Testis (tissue), 3 donors: Measurements from ENCODE around the gene GPATCH2L. TPM values are rescaled to one million over a fixed set of nuclear protein-coding genes. Genes with fewer than 3 reads are reported as not detected.

Experiments used
- DNase-seq: peaks from one replicate; pipeline ENCODE4 v3.0.0-alpha.2; 2019
- H3K27ac ChIP-seq, 2 donors: fragments of 200-600 bp; sonication (generic); one replicate each; pipeline ENCODE4 v1.5.1; 2019
- H3K27me3 ChIP-seq: fragments of 200-600 bp; sonication (generic); one replicate; pipeline ENCODE4 v1.5.1; 2019
- H3K36me3 ChIP-seq: fragments of 200-600 bp; sonication (generic); one replicate; pipeline ENCODE4 v1.5.1; 2017; ENCODE audit warnings: low read depth; ENCODE audit errors: missing control alignments
- H3K4me1 ChIP-seq: fragments of 200-600 bp; sonication (generic); one replicate; pipeline ENCODE4 v1.5.1; 2019
- H3K4me3 ChIP-seq, 2 donors: fragments of 200-600 bp; sonication (generic); one replicate each; pipeline ENCODE4 v1.5.1; 2017 to 2019
- H3K9me3 ChIP-seq: fragments of 200-600 bp; sonication (generic); one replicate; pipeline ENCODE4 v1.5.1; 2017
- POLR2A ChIP-seq: fragments of 450-650 bp; IDR thresholded peaks from one replicate; pipeline ENCODE4 v1.6.1; 2017; ENCODE audit warnings: antibody characterized with exemption, mild to moderate bottlenecking, moderate library complexity
- WGBS, 2 donors: methylation state at CpG; one replicate each; pipeline ENCODE4 v1.1.5; 2018; 5-methylcytosine and 5-hydroxymethylcytosine counted together
- intact Hi-C: fragments of 100-400 bp; cut with DNase I; formaldehyde crosslinking; loops from one replicate; pipeline ENCODE4 v1.15.1; 2023; ENCODE audit warnings: low total_unique reads
- polyA plus RNA-seq: library from polyadenylated mRNA; stranded (reverse); fragments of 350-450 nt; fragmentation: Illumina TruSeq; extraction: RNeasy Lipid Tissue Mini Kit (QIAGEN cat#74804); gene quantifications from one replicate; pipeline ENCODE4 v1.2.3, GENCODE V29; 2014; ENCODE audit warnings: low read depth, low replicate concordance; ENCODE audit not compliant: insufficient read depth
- total RNA-seq, 2 donors: library from RNA; depleted of rRNA; stranded (reverse); fragments of >200 nt; gene quantifications; one replicate each; pipeline ENCODE4 v1.2.3, GENCODE V29; 2016
- TF ChIP-seq, protein P1 (sequence below), 3 experiments: fragments of 450-650 bp in 2 of 3; fragments of 200-600 bp in 1 of 3; sonication (generic) in 1 of 3; IDR thresholded peaks; one replicate each; pipeline ENCODE4 v1.5.1; 2016 to 2019; ENCODE audit warnings: antibody characterized with exemption in 3 of 3, mild to moderate bottlenecking in 2 of 3, moderate library complexity in 1 of 3

The GPATCH2L gene
- total and polyA plus RNA-seq, 3 donors from 2014 or later, result 39.9 to 87.2 (median 74.5) TPM

GRCh38 chr14:76112889-76113624, 38.7 kb upstream of the GPATCH2L start:
- intact Hi-C loops, result no loop called here
- H3K4me1 ChIP-seq, result no peaks in the 10 kb centered on the region
- H3K9me3 ChIP-seq, result no peaks in the 10 kb centered on the region
- H3K27ac ChIP-seq, result no peak overlapping the region
- WGBS, 2 donors, result 75 to 79% methylated on average over 17 to 22 of the region's 22 CpGs
- H3K4me3 ChIP-seq, result no peak overlapping the region
- DNase-seq, result no peak
- no peaks in the 10 kb centered on the region for H3K36me3 ChIP-seq
- TF ChIP-seq, protein P1, sequence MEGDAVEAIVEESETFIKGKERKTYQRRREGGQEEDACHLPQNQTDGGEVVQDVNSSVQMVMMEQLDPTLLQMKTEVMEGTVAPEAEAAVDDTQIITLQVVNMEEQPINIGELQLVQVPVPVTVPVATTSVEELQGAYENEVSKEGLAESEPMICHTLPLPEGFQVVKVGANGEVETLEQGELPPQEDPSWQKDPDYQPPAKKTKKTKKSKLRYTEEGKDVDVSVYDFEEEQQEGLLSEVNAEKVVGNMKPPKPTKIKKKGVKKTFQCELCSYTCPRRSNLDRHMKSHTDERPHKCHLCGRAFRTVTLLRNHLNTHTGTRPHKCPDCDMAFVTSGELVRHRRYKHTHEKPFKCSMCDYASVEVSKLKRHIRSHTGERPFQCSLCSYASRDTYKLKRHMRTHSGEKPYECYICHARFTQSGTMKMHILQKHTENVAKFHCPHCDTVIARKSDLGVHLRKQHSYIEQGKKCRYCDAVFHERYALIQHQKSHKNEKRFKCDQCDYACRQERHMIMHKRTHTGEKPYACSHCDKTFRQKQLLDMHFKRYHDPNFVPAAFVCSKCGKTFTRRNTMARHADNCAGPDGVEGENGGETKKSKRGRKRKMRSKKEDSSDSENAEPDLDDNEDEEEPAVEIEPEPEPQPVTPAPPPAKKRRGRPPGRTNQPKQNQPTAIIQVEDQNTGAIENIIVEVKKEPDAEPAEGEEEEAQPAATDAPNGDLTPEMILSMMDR (IDR thresholded peaks at IDR 0.05), result no peak
- TF ChIP-seq POLR2A, result no peak
- H3K27me3 ChIP-seq, result no peaks in the 10 kb centered on the region

DNA sequence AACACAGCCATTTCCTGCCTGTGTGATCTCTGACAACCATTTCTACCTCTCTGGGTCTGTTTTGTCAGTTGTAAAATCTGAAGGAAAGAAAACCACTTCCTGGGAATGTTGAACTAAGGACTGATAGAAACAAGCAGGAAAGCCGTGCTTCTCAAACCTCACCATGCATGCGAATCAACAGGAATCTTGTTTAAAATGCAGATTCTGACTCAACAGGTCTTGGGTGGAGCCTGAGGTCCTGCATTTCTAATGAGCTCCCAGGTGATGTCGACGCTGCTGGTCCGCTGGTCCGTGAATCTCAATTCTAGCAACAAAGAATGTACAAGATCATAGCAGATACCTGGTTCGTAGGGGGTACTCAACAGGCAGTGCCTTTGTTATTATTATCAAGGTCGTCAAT, 38.0 kb upstream of the GPATCH2L start:
- Histone ChIP-seq H3K36me3 (no peaks in the 10 kb centered on the region), H3K27me3 (no peaks in the 10 kb centered on the region), H3K4me3 (no peak overlapping the region), H3K4me1 (no peaks in the 10 kb centered on the region), H3K27ac (no peak overlapping the region), H3K9me3 (no peaks in the 10 kb centered on the region)
- WGBS, 2 donors, result 71 to 82% methylated on average over 8 of the region's 8 CpGs
- DNase-seq, result no peak
- intact Hi-C loops, result no loop called here
- TF ChIP-seq, protein P1 (IDR thresholded peaks at IDR 0.05), result no peak

DNA sequence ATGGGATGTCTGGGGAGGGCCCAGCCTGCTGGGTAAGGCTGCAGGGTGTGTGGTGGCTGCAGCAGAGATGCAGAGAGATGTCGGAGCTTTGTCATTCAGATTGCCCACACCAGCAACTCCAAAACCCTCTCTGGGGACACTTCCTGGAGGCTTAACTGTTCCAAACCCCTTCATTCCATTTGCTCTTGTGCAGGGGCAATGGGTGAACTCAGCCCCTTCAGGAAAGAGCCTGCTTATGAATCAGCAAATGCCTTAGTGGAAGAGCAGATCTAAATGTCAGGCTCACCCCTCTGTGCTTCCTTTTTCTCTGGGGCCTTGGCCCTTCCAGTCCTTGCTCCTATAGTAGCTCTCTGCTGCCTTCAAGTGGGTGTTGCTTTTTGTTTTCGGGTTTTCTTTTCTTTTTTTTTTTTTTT, 36.7 kb upstream of the GPATCH2L start:
- Histone ChIP-seq H3K4me3 (no peak overlapping the region), H3K36me3 (no peaks in the 10 kb centered on the region), H3K27me3 (no peaks in the 10 kb centered on the region), H3K27ac (no peak overlapping the region), H3K9me3 (no peaks in the 10 kb centered on the region), H3K4me1 (no peaks in the 10 kb centered on the region)
- DNase-seq, result no peak
- intact Hi-C loops, result no loop called here
- 79 to 94% methylated on average over 2 of the region's 2 CpGs for WGBS, 2 donors
- no peak for TF ChIP-seq POLR2A
- TF ChIP-seq, protein P1 (IDR thresholded peaks at IDR 0.05), result no peak

- H3K4me3 ChIP-seq, result no peak overlapping the region
- intact Hi-C loops, result no loop called here
- no peak for TF ChIP-seq POLR2A
- TF ChIP-seq, protein P1 (IDR thresholded peaks at IDR 0.05), result no peak
- WGBS, 2 donors, result 40 to 55% methylated on average over 10 to 15 of the region's 16 CpGs
- no peak for DNase-seq
- H3K36me3 ChIP-seq, result no peaks in the 10 kb centered on the region
- H3K4me1 ChIP-seq, result no peaks in the 10 kb centered on the region
- H3K27ac ChIP-seq, result no peak overlapping the region
- H3K27me3 ChIP-seq, result no peaks in the 10 kb centered on the region
- no peaks in the 10 kb centered on the region for H3K9me3 ChIP-seq
Observed at GRCh38 chr14:76117789-76118484, 33.8 kb upstream of the GPATCH2L start.
